NCI-H187 treated with DMSO at 0.1 percent for 48 hours (cell line): ENCODE data around the gene SPTBN1.

ENCODE experiments used
- DNase-seq: peaks from one replicate; lab custom pipeline; 2025; lab: John Stamatoyannopoulos, UW

Gene SPTBN1

DNA sequence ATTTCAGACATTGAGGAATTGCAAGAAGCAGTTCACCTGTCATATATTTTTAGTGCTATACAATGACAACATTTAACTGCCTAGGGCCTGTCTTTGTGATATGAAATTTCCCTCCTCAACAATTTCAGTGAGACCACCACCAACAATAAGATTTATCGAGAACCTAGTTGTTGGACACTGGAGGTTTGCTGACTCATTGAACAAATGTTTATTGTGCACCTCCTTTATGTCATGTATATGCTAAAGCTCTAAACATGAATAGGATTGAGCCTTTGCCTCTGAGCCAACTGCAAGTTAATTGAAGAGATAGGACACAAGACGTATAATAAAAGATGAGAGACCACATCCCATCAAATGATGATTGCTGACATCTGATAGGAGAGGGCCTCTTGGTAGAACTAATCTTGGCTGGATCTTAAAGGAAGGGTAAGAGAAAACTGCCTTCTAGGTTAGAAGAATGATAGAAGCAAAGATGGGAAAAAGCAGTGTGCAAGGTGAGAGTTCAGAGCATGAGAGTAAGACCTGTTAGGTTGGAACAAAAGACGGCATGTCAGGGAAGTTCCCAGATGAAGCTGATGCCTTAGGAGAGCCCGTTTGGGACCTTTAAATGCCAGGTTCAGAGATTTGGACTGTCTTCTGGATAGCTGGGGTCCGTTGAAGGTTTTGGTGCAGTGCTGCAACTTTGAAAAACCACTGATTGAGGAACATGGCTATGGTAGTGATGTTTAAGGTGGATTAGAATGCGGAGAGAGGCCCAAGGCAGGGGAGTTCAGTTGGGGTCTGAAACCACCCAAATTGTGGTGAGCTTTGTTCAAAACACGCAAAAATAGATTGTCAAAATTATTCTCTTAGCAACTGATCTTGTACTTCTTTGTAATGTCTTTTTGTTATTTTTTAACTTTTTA lies 134.3 kb downstream of the SPTBN1 start:
- no peak for DNase-seq

DNA sequence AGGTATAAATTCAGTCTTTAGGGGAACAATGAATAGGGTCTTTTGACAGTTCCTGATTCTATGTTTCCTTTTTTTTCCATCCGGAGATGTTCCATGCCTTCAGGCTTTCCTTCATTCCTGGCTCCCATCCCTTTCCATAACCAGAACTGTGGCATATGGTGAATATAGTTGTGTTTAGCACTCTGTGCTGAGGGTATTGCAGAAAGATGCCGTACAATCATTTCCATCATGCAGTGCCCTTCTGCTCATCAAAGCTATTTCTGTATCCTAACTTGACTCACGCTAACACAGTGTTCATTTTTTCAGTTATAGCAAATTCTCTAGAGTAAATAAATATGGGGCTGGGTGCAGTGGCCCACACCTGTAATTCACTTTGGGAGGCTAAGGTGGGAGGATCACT lies 135.4 kb downstream of the SPTBN1 start:
- no peak for DNase-seq

DNA sequence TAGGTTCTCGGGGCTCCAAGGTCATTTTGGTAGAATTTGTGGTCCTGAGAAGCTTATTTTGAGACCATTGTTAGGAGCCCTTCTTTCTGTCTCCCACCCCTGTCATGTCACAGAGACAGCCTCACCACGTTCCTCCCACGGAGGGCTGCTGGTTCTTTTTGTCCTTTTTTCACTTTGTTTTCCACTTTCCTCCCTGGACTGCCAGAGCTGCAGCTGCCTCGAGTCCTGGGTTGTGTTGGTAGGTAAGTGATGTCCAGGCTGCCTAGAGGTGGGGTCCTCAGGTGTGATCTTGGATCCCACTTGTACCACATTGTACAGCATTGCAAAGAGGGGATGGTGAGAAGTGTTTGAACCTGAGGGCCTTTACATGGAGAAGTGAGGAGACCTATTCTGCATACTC lies 137.1 kb downstream of the SPTBN1 start:
- DNase-seq, result no peak

DNA sequence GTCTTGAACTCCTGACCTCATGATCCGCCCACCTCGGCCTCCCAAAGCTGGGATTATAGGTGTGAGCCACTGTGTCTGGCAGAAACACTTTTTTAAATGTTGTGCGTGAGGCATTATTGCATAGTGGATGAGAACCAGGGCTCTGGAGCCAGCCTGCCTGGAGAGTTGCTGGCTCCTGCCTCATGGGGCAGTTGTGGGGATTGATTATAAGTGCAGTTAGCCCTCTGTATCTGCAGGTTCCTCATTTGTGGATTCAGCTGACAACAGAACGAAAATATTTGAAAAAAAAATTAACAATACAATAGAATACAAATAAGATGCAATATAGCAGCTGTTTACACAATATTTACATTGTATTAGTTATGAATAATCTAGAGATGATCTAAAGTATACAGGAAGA lies 137.9 kb downstream of the SPTBN1 start:
- DNase-seq, result no peak

DNA sequence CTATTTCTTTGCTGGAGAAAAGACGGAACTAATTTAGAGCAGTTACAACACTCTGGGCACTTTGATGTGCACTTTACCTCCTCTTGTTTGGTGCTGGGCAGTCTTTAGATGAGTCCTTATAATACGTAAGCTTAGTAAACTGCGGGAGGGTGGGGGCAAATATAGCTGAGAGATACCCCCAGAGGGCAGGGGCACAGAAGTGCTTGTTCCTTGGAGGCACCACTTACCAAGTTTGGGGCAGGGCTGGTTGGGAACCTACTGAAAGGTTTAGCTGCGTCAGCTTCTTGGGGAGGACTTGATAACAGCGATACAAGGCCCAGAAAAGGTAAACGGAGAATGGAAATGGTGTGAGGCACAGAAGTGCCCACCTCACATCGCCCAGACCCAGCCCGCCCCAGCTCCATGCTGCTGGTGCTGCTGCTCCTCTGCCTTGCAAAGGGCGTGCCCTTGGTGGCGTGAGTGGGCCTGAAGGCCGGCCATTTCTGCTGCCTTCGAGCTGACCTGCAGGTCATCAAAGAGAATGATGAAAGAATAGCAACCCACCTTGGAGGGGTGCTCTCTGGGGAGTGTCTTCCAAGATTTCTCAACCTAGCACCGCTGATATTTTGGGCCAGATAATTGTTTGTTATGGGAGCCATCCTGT lies 139.2 kb downstream of the SPTBN1 start:
- no peak for DNase-seq

DNA sequence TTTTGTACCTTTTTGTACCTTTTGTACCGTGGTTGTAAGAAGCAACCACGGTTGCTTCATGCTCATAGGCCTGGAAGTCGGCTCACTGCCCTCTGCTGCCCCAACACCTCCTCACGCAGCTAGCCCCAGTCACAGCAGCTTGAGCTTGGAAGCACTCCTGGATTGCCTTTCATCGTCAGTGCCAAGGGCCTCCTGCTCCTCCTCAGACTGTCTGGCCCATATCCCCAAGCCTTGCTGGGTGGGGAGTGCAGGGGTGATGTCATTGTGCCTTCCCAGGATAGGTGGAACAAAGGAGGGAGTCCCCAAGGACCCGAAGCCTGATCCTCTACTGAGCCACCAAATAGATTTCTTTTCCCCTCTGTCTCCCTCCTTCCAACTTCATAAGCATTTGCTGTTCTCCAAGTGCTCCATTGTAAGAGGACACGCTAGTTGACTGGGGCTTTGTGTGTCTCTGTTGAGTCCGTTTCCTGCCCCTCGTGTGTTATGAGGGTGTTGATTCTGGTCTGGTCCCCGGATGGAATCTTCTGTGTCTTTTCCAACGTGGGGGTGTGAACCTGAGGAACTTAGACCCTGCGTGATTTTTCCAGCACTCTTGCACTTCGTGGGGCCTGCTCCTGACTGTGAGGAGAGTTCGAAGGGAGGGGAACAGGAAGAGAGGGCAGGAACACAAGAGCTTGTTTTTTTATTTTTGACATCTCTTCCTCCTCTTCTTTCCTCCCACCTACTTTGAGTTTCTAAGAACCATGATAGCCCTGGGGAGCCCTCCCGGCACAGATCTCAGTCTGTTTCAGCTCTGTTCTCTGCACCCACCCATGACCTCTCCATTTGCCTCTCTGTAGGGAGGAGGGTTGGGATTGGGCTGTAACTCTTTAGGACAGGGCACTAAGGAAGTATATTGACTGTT lies 140.1 kb downstream of the SPTBN1 start:
- DNase-seq, result no peak

DNA sequence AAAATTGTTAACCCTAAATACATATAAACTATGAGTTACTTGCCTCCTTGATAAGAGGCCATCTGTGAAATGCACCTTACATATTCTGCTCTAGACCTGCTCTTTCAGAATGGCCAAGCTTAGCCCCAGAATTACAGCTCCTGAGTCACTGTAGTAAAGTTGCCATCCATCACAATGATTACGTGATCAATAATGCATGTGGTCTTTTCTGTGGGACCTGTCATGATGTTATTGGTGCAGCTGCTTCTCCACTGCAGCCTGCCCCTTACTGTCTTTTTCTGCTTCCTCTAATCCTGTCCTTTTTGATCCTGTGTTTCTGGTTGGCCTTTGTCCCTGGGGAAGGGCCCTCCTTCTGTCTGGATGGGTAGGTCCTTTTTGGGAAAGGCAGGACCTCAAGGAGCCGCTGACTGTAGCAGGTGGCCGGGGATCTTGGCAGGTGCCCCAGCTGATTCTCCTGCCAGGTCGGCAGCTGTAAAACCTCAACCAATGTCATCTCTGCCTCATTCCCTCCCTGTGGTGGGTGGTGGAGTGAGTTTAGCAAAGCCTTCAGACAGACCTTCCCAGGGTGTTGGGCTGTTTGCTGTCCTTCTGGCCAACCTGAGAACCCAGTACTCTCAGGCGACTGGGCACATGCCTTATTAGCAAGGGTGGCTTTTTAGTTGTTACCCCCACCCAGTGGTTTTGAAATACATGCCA lies 141.2 kb downstream of the SPTBN1 start:
- DNase-seq, result peak; percentile 12

DNA sequence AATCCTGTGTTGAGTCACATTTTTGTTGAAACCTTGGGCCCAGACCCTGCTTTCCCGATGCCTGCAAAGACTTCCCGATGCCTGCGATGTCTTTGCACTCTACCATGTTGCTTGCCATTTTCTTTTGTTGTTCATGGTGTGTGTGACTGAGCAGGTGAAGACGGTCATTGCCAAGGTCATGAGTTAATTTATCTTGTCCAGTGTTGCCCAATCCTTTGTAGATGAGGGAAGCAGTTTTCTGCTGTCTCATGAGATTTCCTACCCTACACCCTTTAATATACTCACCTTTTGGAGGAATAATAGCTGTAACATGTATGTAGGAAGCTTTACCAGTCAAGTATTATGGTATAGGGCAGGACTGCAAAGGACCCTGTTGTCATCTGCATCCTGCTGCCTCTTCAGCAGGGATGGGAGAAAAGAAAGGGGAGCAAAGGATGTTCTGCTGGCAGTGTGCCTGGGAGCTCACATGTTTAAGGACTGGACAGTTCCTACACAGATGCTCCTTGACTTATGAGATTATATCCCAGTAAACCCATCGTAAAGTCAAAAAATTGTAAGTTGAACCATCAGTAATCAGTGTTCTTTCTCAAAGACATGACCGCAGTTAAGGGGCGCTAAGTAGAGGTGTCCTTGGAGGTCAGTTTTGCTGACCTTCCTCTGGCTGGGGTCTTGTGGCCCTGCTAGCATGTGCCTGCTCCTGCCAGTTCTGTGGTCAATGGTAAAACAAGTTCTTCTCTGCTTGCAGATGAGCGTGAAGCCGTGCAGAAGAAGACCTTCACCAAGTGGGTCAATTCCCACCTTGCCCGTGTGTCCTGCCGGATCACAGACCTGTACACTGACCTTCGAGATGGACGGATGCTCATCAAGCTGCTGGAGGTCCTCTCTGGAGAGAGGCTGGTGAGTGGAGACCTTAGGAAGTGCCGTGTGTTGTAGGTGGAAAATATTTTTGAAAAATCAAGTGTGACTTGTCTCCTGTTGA lies 142.5 kb downstream of the SPTBN1 start:
- DNase-seq, result no peak

DNA sequence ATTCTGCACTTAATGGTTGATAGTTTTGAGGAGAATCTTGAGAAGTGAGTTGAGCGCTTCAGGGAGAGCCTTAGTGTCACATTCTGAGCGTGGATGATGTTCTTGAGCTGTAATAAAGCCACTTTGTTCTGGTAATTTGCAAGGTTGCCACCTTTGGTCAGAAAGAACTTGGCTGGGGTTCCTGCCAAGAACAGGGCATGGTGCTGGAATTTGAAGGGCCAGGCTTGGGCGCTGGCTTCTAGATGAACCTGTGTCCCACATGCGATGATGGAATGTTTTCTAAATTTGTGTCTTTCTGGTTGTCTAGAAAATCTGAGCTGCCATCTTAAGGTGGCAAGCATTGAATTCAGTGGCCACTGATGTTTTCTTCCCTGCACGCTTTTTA lies 143.2 kb downstream of the SPTBN1 start:
- no peak for DNase-seq

DNA sequence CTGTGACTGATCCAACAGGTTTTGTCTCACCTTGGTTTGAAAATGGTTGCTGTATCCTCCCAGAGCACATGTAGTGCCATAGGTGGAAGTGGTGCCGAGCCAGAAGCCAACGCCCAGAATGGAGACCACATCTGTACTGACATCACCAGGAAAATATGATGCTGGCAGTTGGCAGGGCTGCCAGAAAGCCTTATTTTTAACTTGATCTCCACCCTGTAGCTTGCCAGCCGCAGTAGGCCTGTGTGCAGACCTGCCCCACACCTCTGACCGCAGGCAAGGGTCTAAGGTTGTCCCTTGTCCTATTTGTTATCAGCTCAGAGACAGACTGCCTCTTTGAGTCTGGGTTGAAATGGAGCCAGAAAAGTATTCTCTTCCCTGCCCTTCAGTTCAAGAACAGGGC lies 143.8 kb downstream of the SPTBN1 start:
- DNase-seq, result no peak

DNA sequence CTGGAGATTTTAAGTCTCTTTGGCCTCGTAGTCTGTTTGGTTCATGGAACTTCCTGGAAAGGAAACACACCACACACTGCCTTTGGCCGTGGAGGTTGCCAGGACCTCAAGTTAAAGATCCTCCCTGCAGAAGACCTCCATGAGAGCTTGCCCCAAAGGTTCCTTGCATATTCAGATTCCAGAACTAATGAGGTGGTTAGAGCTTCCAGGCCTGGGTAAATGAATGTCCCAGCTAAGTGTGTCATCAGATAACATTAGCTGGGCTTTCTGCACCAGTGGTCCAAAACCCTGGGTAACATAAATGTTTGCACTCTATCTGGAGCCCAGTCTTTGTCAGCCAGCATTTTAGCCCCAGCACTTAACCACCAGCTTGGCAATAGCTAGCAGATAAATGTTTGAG lies 145.2 kb downstream of the SPTBN1 start:
- no peak for DNase-seq

DNA sequence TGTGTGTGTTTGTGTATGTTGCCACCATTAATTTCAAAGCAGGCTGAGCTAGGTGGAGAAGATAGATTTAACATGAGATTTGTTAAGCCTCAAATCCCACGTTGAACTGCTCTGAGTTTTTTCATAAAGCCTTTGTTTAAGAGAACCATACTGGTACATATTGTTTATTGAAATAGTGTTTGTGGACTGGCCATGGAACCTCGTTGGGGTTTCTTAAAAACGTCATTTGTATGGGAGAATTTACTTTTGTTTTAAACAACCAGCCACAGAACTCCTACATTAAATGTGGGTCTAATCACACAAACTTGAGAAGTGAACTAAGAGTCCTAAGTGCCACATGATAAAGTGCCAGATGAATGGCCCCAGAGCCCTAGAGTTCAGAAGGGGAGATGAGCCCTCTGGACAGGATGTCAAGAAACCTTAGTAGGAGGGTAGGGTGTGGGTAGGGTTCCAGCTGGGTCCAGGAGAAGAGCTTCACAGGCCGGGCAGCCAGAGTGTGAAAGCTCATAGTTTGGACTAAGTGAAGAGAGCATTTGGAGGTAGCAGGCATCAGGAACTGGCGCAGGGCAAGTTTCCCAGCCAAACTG lies 146.7 kb downstream of the SPTBN1 start:
- no peak for DNase-seq

DNA sequence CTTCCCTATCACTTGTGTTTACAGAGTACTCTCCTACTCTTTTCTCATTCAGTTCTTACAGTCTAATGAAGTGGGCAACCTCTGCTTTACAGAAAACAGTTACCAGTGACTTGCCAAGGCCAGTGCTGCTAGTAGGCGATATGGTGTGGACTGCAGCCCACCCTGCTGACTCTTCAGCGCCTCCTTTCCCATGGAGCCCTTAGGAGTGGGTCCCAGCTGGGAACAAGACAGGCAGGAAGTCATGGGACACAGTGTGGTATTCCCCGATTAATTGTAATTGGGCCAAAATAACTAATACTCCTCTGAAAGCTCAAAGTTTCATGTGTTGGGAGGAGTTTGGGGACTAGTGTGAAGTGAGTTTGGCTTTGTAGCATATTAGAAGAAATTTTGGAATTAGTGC lies 147.2 kb downstream of the SPTBN1 start:
- no peak for DNase-seq

DNA sequence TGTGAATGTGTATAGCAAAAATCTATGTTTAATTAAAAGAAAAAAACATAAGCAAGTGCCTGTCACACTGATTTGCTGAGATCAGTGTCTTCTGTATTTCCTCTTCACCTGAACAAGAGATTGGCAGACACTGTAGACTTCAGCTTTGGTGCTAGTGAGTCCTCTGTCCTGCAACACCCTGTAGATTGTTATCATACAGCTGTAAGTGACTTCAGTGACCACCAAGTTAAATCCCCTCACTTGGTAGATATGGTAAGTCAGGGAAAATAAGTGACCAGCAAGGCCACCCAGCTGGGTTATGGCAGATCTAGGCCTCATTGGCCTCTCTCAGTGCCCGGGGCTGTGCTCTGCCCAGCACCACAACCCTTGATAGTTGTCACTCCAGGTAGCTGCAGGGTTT lies 147.7 kb downstream of the SPTBN1 start:
- no peak for DNase-seq

DNA sequence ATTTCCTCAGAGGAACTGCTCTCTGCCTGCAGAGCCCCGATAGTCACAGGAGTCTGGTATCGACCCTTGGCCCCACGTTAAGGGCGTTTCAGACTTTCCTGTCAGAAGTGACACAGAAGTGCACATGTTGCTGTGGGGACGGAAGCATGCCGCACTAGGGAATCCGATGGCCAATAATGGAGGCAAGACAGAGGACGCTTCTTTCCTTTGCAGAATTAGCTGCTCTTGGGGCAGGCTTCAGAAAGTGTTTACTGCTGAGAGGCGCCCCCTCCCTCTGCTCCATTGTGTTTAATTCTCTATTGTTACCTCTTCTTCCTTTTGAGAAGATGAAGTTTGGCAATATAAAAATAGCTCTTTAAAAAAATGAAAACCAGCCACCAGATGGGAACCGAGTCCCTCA lies 148.7 kb downstream of the SPTBN1 start:
- no peak for DNase-seq

DNA sequence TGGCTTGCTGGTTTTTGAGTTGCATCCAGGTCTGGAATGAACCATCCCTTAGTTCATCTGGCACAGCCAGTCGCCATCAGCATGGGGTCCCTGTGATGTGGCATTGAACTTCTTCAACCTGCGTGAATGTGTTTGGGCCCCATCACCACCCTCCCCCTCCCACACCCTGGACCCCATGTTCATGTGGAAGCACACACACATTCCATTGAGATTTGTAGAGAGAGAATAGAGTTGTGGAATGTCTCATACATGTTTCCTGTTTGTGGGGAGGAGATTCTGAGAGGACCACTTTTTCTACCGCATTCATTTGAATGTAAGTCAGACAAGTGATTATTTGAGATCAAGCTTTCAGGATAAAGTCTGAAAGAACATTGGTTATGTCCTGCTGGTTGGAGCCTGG lies 149.7 kb downstream of the SPTBN1 start:
- DNase-seq, result no peak

DNA sequence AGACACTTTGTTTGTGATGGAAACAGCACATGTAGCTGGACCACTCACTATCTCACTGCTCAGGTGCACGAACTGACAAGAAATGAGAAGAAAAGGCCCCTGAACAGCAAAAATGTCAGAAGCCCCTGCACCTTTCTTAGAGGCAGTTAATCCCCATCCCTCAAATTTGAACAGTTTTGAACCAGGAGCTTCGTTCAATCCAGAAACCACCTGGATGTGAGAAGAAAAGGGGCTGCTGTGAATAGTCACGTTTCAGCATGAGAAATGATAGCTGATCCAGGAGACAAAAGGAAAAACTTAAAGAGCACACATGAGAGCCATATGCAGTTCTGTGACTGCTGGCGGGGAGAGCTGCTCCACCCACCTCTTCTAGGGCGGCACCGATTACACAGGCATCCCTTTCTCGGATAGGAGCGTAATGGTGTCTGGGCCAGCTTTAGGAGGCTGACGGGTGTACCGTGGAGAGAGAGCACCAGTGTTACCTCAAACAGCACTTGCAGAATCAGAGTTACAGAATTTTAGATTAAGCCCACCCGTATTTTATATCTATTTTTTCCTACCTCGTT lies 150.3 kb downstream of the SPTBN1 start:
- peak; percentile 25 for DNase-seq

DNA sequence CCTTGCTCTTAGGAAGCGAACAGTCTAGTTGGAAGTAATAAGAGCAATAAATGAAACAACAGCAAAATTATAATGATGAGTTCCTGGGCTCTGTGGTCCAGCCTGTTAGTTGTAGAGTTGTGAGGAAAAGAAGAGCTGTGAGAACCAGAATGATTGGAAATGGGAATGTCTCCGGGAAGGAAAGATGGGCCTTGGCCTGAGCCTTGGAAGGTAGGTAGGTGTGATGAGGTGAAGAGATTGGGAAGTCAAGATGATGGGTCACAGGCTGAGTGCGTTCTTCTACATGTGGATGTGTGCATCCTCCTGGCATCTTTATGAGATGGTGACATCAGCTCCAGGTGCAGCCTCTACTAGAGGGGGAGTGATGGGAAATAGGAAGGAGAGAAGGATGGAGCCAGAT lies 152.1 kb downstream of the SPTBN1 start:
- no peak for DNase-seq

DNA sequence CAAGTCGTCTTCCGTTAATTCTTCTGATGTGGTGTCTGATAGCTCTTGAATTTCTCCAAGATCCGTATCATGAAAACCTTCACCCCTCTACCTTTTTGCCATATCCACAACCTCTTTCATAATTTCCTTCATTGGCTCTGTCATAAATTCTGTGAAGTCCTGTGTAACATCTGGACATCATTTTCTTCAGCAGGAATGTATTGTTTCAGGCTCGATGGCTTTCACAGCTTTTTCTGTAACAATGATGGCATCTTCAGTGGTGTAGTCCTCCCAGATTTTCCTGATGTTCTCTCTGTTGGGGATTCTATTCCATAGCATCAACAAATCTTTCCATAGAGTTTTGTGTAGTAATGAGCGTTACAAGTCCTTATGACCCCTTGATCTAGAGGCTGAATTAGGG lies 153.1 kb downstream of the SPTBN1 start:
- DNase-seq, result no peak

DNA sequence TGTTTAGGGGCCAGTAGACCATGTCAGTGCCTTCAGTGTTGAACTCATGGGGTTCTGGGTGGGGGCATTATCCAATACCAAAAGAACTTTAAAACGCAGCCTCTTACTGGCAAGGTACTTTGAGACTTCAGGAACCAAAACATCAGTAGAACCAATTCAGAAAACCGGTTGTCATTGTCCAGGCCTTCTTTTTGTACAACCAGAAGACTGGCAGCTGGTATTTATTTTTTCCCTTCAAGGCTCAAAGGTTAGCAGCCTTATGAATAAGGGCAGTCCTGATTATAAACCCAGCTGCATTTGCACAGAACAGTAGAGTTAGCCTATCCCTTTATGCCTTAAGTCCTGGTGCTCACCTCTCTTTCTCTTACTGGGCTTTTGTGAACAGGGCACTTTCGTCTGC lies 153.5 kb downstream of the SPTBN1 start:
- DNase-seq, result no peak
